ENCODE measurements around the gene CSF1R. TPM values are rescaled to one million over a fixed set of nuclear protein-coding genes. Genes with fewer than 3 reads are reported as not detected.

Gene CSF1R
- total and polyA plus RNA-seq, 2 of the 8 experiments (the other 6 are each of a cell fraction or from before 2014, with no cell fraction given): 0.12 TPM; not detected in 1

- TF ChIP-seq CHD7 (IDR thresholded peaks at IDR 0.05; ENCODE audit: insufficient replicate concordance, low read length) (no peak), NRF1 (IDR thresholded peaks at IDR 0.05; ENCODE audit: low read depth, low read length) (no peak), SIRT6 (IDR thresholded peaks at IDR 0.05; ENCODE audit: low read length) (no peak), YY1 (IDR thresholded peaks at IDR 0.05; ENCODE audit: low read depth, low read length) (no peak), POLR2AphosphoS5 (IDR thresholded peaks at IDR 0.05; ENCODE audit: low read depth, low read length) (no peak), SIX5 (IDR thresholded peaks at IDR 0.05; ENCODE audit: low read depth, low read length) (no peak), JUN (IDR thresholded peaks at IDR 0.05; ENCODE audit: low read depth, low read length) (no peak), RBBP5 (IDR thresholded peaks at IDR 0.05; ENCODE audit: borderline replicate concordance, low read depth, low read length) (no peak), MAX (IDR thresholded peaks at IDR 0.05) (no peak)
Measured at GRCh38 chr5:150129813-150130492, 43.6 kb upstream of the CSF1R start (continued).
